Activated CD4-positive, CD25-positive, alpha-beta regulatory T cell treated with anti-CD3 and anti-CD28 coated beads, Interleukin-2, amount 50 U/mL, for 24 hours (primary cell): ENCODE data around the gene SRMS.

ENCODE experiments used
- ATAC-seq, 2 donors: fragments of 150-1000 bp; cut with Tn5 transposase; one replicate each; pipeline ENCODE4 v1.10.0; 2021; ENCODE audit warnings: mild to moderate bottlenecking in 1 of 2, moderate library complexity in 1 of 2

The SRMS gene, protein sequence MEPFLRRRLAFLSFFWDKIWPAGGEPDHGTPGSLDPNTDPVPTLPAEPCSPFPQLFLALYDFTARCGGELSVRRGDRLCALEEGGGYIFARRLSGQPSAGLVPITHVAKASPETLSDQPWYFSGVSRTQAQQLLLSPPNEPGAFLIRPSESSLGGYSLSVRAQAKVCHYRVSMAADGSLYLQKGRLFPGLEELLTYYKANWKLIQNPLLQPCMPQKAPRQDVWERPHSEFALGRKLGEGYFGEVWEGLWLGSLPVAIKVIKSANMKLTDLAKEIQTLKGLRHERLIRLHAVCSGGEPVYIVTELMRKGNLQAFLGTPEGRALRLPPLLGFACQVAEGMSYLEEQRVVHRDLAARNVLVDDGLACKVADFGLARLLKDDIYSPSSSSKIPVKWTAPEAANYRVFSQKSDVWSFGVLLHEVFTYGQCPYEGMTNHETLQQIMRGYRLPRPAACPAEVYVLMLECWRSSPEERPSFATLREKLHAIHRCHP

DNA sequence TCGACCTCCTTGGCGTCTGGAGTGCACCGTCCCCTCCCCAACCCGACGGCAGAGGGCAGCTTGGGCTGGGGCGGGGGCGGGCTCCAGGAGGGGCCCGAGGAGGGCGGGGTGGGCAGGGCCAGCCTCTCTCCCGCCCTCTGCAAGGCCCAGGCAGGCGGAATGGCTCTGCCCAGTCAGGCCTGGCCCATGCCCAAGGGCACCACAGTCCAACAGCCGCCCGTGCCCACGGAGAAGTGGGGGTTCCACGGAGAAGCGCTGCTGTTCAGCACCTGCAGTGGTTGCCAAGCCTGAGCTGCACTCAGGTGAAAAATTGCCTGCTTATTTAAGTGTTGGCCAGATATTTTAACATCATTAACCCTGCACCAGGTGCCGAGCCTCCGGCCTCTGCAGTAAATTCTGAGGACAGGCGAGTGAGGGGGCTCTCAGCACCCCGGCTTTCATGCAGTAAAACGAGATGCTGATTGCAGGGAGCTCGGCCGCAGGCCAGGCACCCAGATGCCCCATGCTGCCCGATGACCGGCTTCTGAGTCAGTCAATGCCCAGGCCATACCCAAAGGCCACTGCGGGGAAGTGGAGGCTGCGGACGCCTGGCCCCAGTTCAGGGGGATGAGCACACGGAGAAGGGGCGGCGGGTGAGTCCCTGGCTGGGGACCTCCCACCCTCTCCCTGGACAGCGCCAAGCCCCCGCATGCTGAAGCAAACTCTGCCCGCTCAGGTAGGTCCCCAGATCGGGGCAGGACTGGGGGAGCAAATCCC is at the start of gene SRMS:
SRMS (minus strand) TSS at position 25 of the 756 bp plus-strand sequence. CDS start 286 bp downstream, outside the sequence.
- ATAC-seq: no peak

DNA sequence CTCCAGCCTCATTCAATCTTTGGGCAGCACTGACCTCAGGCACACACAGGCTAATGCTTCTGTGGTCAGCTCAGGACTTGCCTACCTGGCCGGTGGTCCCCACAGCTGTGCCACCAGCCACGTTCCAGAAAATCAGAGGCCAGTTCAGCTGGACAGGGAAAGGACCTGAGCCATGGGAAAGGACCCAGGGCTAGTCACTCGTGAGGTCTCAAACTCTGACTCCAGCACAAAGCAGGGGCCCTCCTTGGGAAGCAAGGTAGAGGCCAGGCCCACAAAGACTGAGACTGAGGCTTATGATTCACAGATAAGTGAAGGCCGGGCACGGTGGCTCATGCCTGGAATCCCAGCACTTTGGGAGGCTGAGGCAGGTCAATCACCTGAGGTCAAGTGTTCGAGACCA is 48.9 kb upstream of the SRMS start:
- no peak for ATAC-seq

DNA sequence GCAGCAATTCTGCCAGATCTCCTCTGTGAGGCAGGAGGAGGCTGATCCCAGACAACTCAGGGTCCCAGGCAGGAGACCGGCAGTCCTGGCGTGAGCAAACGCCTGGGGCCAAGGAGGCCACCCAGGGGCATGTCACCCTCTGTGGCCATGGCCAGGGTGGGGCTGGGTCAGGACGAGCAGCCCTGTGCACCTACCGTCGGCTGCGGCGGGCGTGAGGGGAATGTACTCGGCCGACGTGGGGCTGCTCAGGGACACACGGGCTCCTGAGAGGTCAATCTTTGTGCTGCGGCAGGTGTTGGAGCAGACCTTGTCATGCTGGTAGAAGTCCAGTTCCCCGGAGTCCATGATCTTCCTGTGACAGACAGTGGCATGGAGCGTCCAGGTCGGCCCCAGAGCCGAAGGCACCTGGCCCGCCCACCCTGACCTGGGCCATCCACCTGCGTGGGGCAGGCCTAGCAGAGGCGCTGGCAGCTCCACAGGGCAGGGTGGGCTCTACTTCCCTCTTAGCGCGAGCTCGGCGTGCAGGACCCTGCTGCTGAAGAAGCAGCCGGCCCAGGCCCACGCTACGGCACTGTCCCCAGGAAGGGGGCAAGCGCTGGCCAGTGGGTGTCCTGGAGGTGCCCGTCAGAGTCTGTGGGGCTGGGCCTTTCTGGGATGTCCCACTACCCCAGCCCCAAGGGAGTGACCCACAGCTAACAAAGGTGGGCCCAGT is 48.0 kb upstream of the SRMS start:
- no peak for ATAC-seq

DNA sequence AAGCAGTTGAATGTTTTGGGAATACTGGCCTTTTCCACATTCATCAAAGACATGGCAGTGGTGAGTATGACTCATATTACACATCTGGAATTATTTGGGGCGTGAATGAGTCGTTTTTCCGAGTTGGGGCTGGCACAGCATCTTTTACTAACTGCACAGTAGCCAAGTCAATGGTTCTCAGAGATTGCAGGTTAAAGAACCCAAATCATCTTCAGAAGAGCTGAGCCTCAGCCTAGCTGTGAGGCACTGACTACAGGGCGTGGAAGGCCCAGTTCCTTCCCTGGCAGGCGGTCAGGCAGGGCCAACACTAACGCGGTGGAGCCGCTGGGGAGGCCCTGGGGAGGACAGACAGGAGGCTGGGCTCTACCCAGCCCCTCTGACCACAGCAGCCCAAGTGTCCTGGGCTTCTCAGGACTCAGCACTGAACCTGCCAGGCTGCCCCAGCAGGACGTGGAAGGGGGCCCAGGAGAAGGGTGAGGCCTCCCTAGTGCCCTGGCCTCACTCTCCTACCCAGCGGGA is 46.6 kb upstream of the SRMS start:
- no peak for ATAC-seq

DNA sequence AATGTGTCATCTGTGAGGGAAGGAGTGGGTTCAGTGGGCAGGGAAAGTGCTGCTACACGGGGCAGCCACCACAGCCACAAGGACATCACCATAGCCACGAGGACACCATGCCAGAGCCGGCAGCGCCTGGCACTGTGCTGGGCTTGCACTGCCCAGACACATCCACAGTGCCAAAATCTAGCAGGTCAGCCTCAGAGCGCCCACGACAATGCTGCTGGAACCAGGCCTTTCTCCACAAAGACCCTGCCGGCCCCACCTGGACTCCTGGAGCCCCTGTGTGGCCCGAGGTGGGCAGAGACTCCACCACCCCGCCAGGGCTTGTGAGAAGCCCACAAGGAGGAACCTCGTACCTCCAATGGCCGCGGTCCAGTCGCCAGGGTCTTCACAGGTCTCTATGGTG is 45.1 kb upstream of the SRMS start:
- ATAC-seq: no peak

DNA sequence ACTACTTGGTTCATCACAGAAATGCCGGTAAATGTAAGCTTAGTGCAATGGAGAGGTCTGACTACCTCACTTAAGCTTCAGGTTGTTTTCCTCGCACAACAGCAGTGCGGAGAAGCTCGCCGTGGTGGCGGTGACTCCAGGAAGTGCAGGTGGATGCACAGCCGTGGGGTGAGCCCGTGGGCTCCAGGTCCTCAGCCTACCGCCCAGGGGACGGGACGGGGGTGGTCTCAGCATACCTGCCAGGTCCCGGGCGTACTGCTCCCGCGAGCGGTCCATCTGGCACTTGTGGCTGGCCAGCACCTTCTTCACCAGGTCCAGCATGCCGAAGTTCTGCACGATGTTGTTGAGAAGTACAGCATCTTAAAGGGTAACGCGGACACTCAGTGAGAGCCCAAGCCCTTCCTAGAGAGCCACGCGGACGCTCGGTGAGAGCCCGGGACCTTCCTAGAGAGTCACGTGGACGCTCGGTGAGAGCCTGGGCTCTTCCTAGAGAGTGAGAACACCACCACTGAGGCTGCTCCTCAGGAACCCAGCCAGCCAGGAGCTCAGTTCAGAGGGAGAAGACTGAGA is 44.3 kb upstream of the SRMS start:
- no peak for ATAC-seq

DNA sequence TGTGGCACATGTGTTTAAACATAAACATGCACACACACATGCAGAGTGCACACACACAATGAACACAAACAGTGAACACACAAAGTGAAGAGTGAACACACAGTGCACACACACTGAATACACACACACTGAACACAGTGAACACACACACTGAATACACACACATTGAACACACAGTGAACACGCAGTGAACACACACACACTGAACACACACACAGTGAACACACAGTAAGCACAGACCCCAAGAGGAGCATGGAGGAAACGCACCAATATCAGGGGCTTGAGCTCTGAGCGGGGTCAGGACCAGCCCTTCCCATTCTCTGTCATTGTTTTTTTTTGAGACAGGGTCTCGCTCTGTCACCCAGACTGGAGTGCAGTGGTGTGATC is 43.6 kb upstream of the SRMS start:
- ATAC-seq: no peak

DNA sequence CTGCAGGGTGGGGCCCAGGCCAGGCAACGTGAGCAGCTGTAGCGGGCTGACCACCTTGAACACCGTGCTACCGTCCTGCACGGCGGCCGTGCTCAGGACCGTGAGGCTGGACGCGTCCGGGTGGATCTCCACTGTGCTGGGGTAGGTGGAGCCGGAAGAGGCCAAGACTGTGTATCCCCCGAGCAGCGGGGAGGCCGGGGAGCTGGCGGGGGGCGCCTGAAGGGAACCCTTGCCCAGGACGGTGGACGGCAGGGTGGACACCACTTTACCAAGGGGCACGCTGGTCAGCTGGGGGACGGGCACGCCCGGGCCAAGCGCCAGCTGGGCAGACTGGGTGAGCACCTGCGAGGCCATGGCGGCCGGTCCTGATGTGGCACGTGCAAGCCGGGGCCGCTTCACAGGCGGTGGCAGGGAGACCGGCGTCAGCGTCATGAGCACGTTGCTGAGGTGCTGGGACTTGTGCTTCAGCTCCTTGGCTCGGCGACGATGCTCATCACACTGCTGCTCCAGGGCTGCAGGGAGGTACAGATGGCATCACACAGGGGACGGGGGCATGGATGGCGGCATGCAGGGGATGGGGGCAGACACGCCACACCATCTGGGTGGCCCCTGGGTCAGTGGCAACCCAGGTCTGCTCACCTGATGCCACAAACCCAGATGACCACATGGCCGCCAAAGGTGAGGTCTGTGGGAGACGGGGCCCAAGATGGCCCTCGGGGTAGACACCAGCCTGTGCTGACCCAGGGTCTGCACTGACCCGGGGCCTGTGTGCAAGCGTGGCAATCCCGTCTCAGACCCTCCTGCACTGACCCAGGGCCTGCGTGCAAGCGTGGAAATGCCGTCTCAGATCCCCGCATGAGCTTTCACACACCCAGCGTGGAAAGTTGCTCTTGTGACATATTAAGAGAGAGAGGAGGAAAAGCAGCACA is 42.9 kb upstream of the SRMS start:
- no peak for ATAC-seq

DNA sequence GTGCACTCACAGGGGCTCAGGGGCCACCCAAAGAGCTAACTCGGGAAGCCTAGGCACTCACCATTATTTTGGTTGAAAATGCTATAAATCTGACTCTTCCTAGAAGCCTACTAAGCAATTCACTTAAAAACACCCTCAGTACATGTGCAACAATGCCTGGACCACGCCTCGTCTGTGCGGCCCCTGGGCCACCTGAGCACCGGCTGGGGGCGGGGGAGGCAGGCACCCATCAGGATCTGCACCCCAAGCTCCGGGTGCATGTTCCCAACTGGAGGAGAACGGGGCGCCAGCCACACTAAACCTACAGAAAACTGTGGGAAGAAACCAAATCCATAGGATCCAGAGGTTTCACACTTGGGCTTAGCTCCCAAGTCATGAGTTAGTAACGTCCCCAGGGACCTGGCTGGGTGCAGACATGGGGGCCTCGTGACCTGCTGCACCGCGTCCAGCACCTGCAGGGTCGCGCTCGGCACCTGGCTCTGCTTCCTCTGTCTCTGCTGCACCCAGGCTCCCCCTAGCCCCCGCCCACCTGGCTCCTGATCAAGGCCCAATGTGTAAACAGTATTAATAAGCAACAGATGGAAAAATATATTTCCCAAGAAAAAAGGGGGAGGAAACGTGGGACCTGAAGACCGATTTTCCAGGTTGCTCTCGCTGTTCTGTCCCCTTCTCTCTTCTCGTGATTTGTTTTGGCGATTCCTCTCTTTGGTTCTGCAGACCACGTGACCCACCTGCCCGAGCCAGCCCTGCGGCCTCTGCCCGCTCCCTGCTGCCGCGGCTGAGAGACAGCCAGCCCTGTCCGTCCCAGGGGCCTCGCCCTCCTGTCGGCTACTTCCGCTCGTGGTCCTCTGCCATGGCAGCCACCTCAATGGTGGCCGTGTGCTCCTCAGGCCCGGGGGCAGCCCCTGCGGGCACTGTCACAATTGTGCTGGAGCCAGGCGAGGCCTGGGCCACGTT is 42.0 kb upstream of the SRMS start:
- no peak for ATAC-seq

DNA sequence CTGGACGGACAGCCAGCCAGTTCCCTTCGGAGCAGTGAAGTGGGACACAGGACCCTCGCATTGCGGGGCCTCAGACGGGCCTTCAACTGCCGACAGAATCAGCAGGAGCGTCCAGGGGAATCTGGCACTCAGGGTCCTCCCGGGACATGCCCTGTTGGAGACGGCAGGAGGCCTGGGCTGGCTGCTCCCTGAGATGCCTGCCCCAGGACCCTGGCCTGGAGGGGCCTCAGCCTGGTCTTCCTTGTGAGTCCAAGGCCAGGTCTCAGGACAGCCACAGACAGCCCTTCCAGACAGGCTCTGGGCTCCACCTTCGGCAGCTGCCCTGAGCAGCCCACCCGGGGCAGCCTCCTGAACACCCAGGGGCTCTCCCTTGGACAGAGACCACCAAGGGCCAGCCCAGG is 41.1 kb upstream of the SRMS start:
- ATAC-seq: no peak

DNA sequence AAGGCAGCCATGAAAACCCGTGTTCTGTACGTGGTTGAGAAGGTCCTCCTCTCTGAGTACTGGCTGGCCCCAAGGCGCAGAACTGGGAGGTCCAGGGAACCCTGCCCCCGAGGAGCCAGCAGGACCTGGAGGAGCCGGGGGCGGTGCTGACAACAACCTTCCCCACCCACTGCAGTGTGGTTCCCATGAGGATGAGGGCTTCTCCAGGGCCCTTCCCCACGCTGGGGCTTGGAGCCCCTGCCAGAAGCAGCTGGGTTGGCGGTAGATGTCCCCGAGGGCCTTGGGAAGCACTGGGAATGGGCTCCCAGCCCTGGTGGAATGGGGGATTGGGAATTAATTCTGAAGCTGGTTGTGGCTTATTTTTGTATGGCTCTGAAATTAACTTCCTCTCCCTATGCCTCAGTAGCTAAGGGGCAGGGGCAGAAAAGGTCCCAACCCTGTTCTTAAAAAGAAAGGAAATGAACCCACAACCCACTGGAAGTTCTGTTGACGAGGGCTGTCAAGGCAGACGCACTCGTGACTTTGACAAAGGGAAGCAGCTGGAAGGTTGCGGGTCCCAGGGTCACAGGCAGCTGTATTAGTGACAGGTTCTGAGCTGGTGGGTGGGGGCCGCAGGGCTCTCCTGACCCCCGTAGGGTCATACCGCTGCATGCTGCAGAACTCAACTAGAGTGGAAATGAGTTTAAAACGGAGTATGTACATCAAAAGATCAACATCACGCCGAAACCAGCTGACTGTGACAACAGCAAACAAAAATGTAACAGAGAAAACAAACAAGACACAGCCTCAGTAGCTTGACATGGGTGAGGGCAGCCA is 40.4 kb upstream of the SRMS start:
- no peak for ATAC-seq

DNA sequence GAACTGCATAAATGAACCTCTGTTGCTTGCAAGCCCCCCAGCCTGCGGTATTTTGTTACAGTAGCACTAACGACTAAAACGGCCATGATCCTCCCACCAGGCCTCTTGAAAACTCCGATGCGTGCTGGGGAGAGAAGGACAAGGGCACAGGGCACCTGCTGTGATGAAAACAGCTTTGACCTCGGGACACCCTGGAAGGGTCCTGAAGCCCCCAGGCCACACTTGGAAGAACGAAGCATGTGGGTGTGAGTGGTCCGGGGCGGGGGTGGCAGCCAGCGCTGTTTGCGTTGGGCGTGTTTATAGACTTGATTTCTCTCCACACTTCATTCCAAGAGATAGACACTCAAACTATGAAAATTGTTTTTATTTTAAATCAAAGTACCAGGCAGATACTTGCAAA is 39.7 kb upstream of the SRMS start:
- ATAC-seq: no peak

DNA sequence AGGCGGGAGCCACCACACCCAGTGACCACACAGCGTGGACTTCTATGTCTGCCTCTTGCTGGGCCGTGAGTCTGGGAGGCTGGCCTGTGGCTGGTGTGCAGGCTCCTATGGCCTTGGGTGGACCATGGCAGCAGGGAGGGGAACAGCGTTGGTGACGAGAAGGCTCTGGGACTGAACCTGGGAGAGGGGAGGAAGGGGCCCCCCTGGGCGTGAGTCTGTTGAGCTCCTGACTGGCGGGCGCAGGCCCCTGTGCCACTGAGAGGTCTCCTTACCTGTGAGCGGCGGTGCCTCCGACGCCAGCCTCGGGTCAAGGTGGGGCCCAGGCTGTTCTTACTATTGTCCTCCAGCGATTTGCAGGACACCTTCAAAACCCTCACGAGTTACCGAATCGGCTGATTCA is 39.2 kb upstream of the SRMS start:
- no peak for ATAC-seq

DNA sequence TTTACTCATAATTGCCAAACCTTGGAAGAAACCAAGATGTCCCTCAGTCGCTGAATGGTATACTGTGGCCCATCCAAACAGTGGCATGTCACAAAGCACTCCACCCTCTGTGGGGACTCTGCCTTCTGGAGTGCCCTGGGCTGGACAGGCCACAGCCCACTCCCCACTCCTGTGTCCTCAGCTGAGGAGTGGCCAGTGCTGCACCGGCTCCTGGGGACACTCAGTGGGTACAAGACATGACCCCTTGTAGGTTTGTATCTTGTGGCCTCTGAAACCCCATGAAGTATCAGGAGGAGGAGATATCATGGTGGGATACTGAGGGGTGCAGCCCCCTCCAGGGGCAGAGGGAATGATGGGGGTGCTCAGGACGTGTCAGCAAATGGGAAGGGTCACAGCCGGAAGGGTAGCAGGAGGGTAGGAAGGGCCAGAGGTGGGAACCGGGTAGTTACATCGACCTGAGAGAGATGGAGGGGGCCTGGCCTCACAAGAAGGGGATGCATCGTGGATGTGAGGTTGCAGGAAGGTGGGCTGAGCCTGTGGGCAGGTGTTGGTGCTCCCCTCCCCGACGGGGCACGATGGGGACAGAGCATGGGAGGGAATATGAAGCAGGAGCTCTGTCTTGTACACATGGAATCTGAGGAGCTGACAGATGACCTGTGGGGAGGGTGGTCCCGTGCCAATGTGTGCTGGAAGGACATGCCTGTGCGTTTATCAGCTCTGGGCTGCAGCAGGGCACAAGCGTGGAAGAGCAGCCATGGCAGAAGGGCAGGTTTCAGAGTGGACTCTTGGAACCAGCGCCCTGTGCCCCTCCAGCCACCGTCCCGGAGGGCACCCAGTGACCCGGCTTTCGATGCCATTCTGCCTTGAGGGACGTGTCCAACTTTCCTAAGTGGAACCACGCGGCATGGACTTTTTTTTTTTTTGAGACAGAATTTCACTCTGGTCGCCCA is 38.3 kb upstream of the SRMS start:
- ATAC-seq: no peak

DNA sequence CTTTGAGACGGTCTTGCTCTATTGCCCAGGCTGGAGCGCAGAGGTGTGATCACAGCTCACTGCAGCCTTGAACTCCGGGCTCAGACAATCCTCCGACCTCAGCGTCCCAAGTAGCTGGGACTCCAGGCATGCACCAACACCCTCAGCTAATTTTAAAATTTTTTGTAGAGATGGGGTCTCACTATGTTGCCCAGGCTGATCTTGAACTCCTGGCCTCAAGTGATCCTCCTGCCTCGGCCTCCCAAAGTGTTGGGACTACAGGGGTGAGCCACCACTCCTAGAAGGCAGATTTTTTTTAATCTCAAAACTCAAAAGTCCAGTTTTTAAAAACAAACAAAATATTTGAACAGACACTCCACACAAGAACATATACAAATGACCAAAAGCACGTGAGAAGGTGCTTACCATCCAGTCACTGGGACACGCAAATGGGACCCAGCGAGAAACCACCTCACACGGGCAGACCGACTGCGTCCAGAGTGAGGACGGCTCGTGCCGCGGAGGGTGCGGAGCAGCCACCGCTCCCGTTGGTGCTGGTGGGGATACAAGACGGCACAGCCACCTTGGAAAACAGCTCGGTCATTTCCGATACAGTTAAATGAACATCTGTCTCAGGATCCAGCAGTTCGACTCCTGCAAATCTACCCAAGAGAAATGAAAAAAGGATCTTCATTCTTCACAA is 35.0 kb upstream of the SRMS start:
- ATAC-seq: no peak

DNA sequence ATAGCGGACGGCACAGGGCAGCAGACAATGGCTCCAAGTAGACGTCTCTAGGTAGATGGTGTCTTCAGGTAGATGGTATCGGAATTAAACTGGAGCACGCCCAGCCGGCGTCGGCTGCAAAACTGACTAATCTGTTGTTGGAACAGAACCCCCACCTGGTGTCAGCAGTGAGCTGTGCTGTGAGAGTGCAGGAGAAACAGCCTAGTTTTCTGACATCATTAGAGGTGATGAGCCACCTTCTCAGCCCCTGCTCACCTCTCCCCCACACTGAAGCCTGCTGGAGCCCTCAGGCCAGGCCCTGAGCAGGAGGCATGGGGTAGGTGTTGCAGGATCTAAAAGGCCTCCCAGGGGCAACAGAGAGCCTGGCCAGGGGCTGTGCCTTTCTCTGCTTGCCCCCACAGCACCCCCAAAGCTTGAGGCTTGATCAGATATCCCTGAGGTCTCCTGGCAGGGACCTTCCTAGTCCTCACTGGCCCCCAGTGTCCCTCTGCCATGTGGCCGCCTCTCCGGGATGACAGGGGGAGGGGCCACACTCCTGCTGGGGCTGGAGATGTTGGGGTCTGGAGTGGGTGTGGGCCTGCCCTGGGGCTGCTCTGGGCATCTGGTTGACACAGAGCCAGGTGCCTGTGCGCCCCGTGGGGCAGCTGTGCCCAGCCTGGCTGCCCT is 33.4 kb upstream of the SRMS start:
- ATAC-seq: peak; percentile 96 to 97
